MM.1S (cell line): ENCODE measurements around the gene ANKRD6.

Experiments used
- EZH2 ChIP-seq: fragments of 300-600 bp; sonication (generic); optimal IDR thresholded peaks from 2 replicates; pipeline ENCODE3; 2017; ENCODE audit warnings: low read depth, mild to moderate bottlenecking, antibody characterized with exemption, low read length, mixed read lengths
- EZH2phosphoT487 ChIP-seq: fragments of 300-600 bp; sonication (generic); IDR thresholded peaks from 2 replicates; pipeline ENCODE4 v1.6.1; 2018; ENCODE audit warnings: antibody characterized with exemption, low read length
- TF ChIP-seq, protein P1 (sequence below): fragments of 300-600 bp; sonication (generic); IDR thresholded peaks from 2 replicates; pipeline ENCODE4 v1.5.1; 2016; ENCODE audit warnings: antibody characterized with exemption, low read length, mixed read lengths

DNA sequence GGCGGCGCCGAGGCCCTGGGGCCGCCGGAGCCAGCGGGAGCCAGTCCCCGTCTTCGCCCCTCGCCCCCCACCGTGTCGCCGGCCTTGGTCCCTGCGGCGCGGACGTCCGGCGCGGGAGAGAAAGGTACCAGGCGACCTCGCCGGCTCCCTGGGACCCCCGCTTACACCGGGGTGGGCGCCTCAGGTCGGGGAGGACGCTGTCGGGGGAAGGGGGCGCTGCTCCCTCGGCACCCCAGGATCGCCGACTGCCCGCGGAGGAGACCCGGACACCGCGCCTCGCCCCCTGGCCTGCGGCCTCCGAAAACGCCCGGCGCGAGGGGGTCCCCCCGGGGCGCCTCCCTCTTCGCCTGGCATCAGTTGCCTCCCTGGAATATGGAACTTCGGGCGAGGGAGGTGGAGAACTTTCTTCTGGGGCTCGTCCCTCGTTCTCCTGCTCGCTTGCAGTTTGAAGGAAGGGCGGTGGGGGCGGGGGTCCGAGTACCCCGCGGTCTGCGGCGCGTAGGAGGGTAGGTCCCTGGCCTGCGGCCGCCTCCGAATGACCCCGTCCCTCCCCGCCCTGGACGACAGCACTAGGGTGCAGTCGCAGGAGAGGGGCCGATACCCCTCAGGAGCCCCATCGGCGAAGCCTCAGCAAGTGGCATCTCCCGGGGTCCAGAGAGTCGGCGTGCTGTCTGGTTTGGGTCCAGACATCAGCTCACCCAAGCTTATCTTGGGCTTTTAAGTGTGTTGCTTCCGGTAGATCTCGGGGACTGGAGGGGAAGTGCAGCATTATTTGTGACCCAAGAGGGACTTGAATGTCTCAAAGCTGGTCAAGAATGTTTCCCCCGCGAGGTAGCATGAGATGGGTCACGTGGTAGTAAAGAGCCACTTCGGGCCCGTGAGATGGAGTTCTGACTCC lies 549 bp downstream of the ANKRD6 start:
- TF ChIP-seq, protein P1, sequence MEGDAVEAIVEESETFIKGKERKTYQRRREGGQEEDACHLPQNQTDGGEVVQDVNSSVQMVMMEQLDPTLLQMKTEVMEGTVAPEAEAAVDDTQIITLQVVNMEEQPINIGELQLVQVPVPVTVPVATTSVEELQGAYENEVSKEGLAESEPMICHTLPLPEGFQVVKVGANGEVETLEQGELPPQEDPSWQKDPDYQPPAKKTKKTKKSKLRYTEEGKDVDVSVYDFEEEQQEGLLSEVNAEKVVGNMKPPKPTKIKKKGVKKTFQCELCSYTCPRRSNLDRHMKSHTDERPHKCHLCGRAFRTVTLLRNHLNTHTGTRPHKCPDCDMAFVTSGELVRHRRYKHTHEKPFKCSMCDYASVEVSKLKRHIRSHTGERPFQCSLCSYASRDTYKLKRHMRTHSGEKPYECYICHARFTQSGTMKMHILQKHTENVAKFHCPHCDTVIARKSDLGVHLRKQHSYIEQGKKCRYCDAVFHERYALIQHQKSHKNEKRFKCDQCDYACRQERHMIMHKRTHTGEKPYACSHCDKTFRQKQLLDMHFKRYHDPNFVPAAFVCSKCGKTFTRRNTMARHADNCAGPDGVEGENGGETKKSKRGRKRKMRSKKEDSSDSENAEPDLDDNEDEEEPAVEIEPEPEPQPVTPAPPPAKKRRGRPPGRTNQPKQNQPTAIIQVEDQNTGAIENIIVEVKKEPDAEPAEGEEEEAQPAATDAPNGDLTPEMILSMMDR: no peak
- TF ChIP-seq EZH2 (no peak), EZH2phosphoT487 (no peak)
